ENCODE measurements around the gene ZNF860.

DNA sequence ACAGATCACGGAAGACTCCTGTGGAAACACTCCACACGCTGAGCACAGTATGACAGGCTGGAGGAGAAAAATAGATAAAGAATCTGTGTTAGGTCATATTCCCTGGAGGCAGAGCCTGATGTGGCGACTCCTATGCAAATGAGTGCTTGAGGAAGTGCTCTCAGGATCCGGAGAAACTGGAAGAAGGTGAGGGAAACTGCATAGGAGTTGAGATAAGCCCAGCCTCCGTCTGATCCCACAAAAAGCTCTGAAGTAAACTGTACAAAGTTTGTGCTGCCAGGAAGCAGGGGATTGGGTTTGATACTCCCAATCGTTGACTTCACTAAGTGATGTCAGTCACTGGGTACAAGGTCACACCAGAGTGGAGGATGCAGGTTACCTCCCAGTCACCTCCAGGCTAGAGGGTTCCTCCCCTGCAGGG is 33.9 kb upstream of the ZNF860 start:
- no peak for TF ChIP-seq CTCF (IDR thresholded peaks at IDR 0.05)
- no peak for TF ChIP-seq SIN3A (IDR thresholded peaks at IDR 0.05; ENCODE audit: borderline replicate concordance, insufficient read depth, low read depth, low read length)
- TF ChIP-seq POLR2AphosphoS5 (IDR thresholded peaks at IDR 0.05; ENCODE audit: low read depth, low read length), result no peak
- no peak for TF ChIP-seq REST (IDR thresholded peaks at IDR 0.05; ENCODE audit: insufficient read depth in 1 of 2, low read depth in 2 of 2, low read length in 1 of 2)

Measured in Panc1 (cell line).